HG03520 (cell line): ENCODE data around the gene NEURL1.

ENCODE experiments used
- ATAC-seq: cut with Tn5 transposase; IDR thresholded peaks from one replicate; pipeline ENCODE4 v1.9.1; 2021; ENCODE audit warnings: mild to moderate bottlenecking, moderate library complexity; ENCODE audit not compliant: unreplicated experiment

The NEURL1 gene

DNA sequence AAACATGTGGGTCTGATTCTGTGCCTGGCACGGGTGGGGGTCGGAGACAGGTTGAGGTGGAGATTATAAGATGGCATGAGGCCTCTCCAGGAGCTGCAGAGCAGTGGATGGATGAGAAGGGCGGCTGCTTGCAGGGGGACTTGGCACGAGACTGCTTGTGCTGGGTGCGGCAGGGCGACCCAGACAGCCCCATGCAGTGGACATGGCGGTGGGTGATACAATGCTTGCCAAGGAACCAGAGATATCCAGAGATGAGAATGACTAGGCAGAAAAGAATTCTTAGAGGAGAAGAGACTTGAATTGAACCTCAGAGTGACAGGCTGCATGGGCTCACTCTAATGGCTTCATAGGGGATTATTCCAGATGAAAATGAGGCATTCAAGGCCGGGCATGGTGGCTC is 145.4 kb downstream of the NEURL1 start:
- ATAC-seq = no peak

DNA sequence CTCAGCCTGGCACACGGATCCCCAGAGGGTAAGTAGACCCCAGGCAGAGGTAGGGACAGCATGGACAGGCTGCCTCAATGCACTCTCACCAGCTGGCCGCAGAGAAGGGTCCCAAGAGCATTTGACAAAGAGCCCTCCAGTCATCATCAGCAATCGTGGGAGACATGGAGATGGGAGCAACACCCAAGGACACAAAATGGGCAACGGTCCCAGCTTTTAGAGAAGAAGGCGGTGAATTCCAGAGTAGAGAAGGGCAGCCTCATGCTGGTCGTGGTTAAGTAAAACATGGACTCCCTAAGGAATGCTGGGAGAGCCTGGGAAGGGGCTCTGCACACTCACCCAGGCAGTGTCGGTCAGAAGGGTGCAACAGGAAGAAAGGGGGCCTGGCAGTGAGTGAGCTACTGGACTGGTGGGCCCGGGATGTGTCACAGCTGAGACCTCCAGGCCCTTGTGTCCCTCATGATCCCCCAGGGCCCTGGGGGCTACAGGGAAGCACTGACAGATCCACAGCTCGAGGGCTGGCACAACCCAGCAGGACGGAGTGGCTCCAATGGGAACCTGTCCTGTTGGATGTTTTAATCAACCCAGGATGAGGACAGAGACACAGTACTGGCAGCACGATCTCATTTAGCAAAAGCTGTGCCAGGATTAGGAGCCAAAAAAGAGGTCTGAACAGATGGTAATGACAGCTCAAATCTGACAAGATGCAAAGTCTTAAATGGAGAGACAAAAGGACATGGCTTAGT is 147.1 kb downstream of the NEURL1 start:
- ATAC-seq = no peak

DNA sequence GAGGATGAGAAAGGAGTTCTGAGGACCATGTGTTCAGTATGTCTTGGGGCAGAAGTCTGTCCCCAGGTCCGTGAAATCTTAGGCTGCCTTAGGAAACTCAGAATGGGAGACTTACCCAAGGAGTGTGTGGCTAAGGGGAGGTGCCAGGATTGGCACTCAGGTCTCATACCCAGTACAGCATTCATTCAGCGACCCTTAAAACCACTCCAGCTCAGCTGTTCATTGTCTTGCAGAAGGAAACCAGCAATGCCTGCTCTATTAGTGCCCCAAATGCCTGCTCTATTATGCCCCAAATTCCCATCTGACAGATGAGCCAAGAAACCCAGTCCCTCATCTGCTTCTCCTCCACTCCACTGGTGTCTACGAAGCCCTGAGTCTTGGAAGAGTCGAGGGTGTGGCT is 147.8 kb downstream of the NEURL1 start:
- ATAC-seq = no peak
